ENCODE results near the gene PDIA2. TPM values are rescaled to one million over a fixed set of nuclear protein-coding genes. Genes with fewer than 3 reads are reported as not detected.

PDIA2 gene
- total RNA-seq, 1 donor from 2014 or later: 0.96 TPM

GRCh38 chr16:316741-317464 is 33.9 kb downstream of the PDIA2 start:
- no peak overlapping the region for H3K27ac ChIP-seq
- H3K36me3 ChIP-seq: peaks cover 27% of the 10 kb centered on the region
- no peak for ATAC-seq
- intact Hi-C loops (cut with DNase I): no loop called here
- no peaks in the 10 kb centered on the region for H3K27me3 ChIP-seq
- TF ChIP-seq CTCF (IDR thresholded peaks at IDR 0.05): no peak
- DNase-seq: no peak
- no peaks in the 10 kb centered on the region for H3K4me1 ChIP-seq
- no peak overlapping the region for H3K4me3 ChIP-seq
- H3K9me3 ChIP-seq: no peaks in the 10 kb centered on the region

GRCh38 chr16:317583-317982 is 34.6 kb downstream of the PDIA2 start:
- Histone ChIP-seq H3K27me3 (no peaks in the 10 kb centered on the region), H3K4me3 (no peak overlapping the region), H3K4me1 (no peaks in the 10 kb centered on the region), H3K9me3 (no peaks in the 10 kb centered on the region), H3K36me3 (peaks cover 20% of the 10 kb centered on the region), H3K27ac (no peak overlapping the region)
- TF ChIP-seq CTCF (IDR thresholded peaks at IDR 0.05): no peak
- intact Hi-C loops (cut with DNase I): no loop called here
- no peak for DNase-seq
- no peak for ATAC-seq

DNA sequence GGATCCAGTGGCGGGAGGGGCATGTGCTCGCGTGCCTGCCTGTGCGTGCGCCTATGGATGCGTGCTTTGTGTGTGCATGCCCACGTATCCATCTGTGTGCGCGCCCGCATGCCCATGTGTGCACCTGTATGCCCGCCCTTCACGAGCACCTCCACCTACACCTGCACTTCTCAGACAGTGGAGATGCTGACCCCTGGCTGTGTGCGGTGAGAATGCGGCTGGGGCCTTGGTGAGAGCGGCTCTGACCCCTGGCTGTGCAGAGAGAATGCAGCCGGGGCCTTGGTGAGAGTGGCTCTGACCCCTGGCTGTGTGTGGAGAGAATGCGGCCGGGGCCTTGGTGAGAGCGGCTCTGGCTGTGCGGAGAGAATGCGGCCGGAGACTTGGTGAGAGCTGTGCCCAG is 35.7 kb downstream of the PDIA2 start:
- H3K9me3 ChIP-seq: no peaks in the 10 kb centered on the region
- intact Hi-C loops (cut with DNase I): no loop called here
- H3K4me1 ChIP-seq: no peaks in the 10 kb centered on the region
- H3K4me3 ChIP-seq: no peak overlapping the region
- ATAC-seq (no peak), DNase-seq (no peak)
- H3K27ac ChIP-seq: no peak overlapping the region
- no peak for TF ChIP-seq CTCF (IDR thresholded peaks at IDR 0.05)
- H3K36me3 ChIP-seq: peaks cover 9% of the 10 kb centered on the region
- no peaks in the 10 kb centered on the region for H3K27me3 ChIP-seq

DNA sequence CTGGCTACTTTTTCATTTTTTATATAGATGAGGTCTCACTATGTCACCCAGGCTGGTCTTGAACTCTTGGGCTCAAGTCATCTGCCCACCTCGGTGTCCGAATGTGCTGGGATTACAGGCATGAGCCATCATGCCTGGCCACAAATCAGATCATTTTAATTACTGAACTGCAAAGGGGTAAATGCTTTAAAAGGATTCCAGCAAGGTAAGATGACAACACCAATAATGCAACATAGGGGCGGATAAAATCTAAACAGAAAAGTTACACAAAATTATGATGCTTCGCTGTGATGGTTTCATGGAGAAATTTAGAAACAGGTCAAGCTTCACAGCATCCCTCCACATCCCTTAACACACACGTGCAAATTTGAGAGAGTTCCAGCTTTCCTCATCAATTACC is 37.2 kb downstream of the PDIA2 start:
- Histone ChIP-seq H3K36me3 (no peaks in the 10 kb centered on the region), H3K4me1 (peaks cover 7% of the 10 kb centered on the region), H3K9me3 (no peaks in the 10 kb centered on the region), H3K4me3 (no peak overlapping the region), H3K27me3 (no peaks in the 10 kb centered on the region), H3K27ac (no peak overlapping the region)
- TF ChIP-seq CTCF (IDR thresholded peaks at IDR 0.05): no peak
- ATAC-seq (no peak), DNase-seq (no peak)
- intact Hi-C loops (cut with DNase I): no loop called here

GRCh38 chr16:321532-321931 is 38.6 kb downstream of the PDIA2 start:
- H3K9me3 ChIP-seq: no peaks in the 10 kb centered on the region
- no peak overlapping the region for H3K27ac ChIP-seq
- ATAC-seq: no peak
- H3K27me3 ChIP-seq: no peaks in the 10 kb centered on the region
- no peak overlapping the region for H3K4me3 ChIP-seq
- no peaks in the 10 kb centered on the region for H3K36me3 ChIP-seq
- intact Hi-C loops (cut with DNase I): no loop called here
- DNase-seq: no peak
- no peak for TF ChIP-seq CTCF (IDR thresholded peaks at IDR 0.05)
- H3K4me1 ChIP-seq: peaks cover 20% of the 10 kb centered on the region
